Neuronal stem cell (in vitro differentiated cells): ENCODE measurements around the gene FLACC1.
A peak's percentile ranks its signal among the peaks of the same experiment; 100 is the strongest.

Experiments
- DNase-seq: peaks from one replicate; pipeline ENCODE4 v3.0.0-alpha.2; 2013; ENCODE audit warnings: low spot score
- H2AFZ ChIP-seq: one replicate; pipeline ENCODE4 v1.6.1; 2013; ENCODE audit warnings: mild to moderate bottlenecking, low read length, inconsistent platforms
- H2AK5ac ChIP-seq: 2 replicates; pipeline ENCODE4 v1.6.1; 2013; ENCODE audit warnings: low read depth, mild to moderate bottlenecking, inconsistent platforms, low read length, moderate library complexity, mixed read lengths
- H2BK120ac ChIP-seq: 2 replicates; pipeline ENCODE4 v1.6.1; 2013; ENCODE audit warnings: low read depth, mild to moderate bottlenecking, inconsistent platforms, low read length, moderate library complexity, mixed read lengths
- H2BK12ac ChIP-seq: one replicate; pipeline ENCODE4 v1.6.1; 2013; ENCODE audit warnings: low read length, inconsistent platforms
- H2BK15ac ChIP-seq: 2 replicates; pipeline ENCODE4 v1.6.1; 2013; ENCODE audit warnings: mild to moderate bottlenecking, low read length, inconsistent platforms, mixed read lengths
- H2BK5ac ChIP-seq: one replicate; pipeline ENCODE4 v1.6.1; 2013; ENCODE audit warnings: inconsistent platforms, mild to moderate bottlenecking, low read length, moderate library complexity
- H3K14ac ChIP-seq: one replicate; pipeline ENCODE4 v1.6.1; 2013; ENCODE audit warnings: low read length, inconsistent platforms
- H3K18ac ChIP-seq: 2 replicates; pipeline ENCODE4 v1.6.1; 2013; ENCODE audit warnings: low read length, inconsistent platforms
- H3K23ac ChIP-seq: 2 replicates; pipeline ENCODE4 v1.6.1; 2013; ENCODE audit warnings: low read depth, mild to moderate bottlenecking, mixed read lengths, low read length, inconsistent platforms; ENCODE audit not compliant: poor library complexity
- H3K27ac ChIP-seq: replicated peaks from 3 replicates; pipeline ENCODE4 v1.5.1; 2013; ENCODE audit warnings: low read length, inconsistent platforms
- H3K27me3 ChIP-seq, 3 experiments: 2 replicates each; pipeline ENCODE4 v1.6.1; 2013; ENCODE audit warnings: low read length in 3 of 3, mild to moderate bottlenecking in 2 of 3, inconsistent platforms in 1 of 3, low read depth in 1 of 3, mixed read lengths in 1 of 3, moderate library complexity in 1 of 3; ENCODE audit not compliant: control insufficient read depth in 3 of 3, insufficient read depth in 3 of 3
- H3K36me3 ChIP-seq, 2 donors: replicated peaks in 1 of 2; 2 replicates each; pipeline ENCODE4 v1.6.1; 2013; ENCODE audit warnings: low read length in 2 of 2; ENCODE audit not compliant: control insufficient read depth in 2 of 2, insufficient read depth in 2 of 2
- H3K4ac ChIP-seq: 2 replicates; pipeline ENCODE4 v1.6.1; 2013; ENCODE audit warnings: inconsistent platforms, mild to moderate bottlenecking, low read length, moderate library complexity
- H3K4me1 ChIP-seq, 2 donors: 1 replicate in 1 of 2; 2 replicates in 1 of 2; pipeline ENCODE4 v1.6.1; 2013; ENCODE audit warnings: low read length in 2 of 2, low read depth in 1 of 2; ENCODE audit not compliant: control insufficient read depth in 2 of 2, insufficient read depth in 1 of 2
- H3K4me2 ChIP-seq: one replicate; pipeline ENCODE4 v1.6.1; 2013; ENCODE audit warnings: mild to moderate bottlenecking, low read length, inconsistent platforms; ENCODE audit not compliant: insufficient read depth, poor library complexity, severe bottlenecking
- H3K4me3 ChIP-seq, 2 donors: 2 replicates each; pipeline ENCODE4 v1.5.1; 2013; ENCODE audit warnings: low read length in 2 of 2, mild to moderate bottlenecking in 2 of 2, inconsistent platforms in 1 of 2, moderate library complexity in 1 of 2
- H3K79me1 ChIP-seq: one replicate; pipeline ENCODE4 v1.6.1; 2013; ENCODE audit warnings: low read depth, mild to moderate bottlenecking, inconsistent platforms, low read length, moderate library complexity
- H3K9ac ChIP-seq: one replicate; pipeline ENCODE4 v1.6.1; 2013; ENCODE audit warnings: mild to moderate bottlenecking, low read depth, low read length, inconsistent platforms; ENCODE audit not compliant: poor library complexity
- H3K9me3 ChIP-seq, 2 donors: replicated peaks in 1 of 2; 2 replicates each; pipeline versions ENCODE3 to v1.6.1; 2013; ENCODE audit warnings: low read length in 2 of 2, mild to moderate bottlenecking in 2 of 2, inconsistent platforms in 1 of 2, low read depth in 1 of 2, mixed read lengths in 1 of 2, moderate library complexity in 1 of 2; ENCODE audit not compliant: control insufficient read depth in 2 of 2, insufficient read depth in 1 of 2
- H4K8ac ChIP-seq: one replicate; pipeline ENCODE4 v1.6.1; 2013; ENCODE audit warnings: low read depth, mild to moderate bottlenecking, inconsistent platforms, low read length, moderate library complexity
- H4K91ac ChIP-seq: one replicate; pipeline ENCODE4 v1.6.1; 2013; ENCODE audit warnings: low read length, low read depth, mild to moderate bottlenecking, inconsistent platforms; ENCODE audit not compliant: poor library complexity
- WGBS, 2 donors: extraction: QIAGEN DNeasy Blood & Tissue Kit; methylation state at CpG; one replicate each; pipeline ENCODE4 v1.1.7; 2013; ENCODE audit warnings: missing lambda C conversion rate in 2 of 2, mixed read lengths in 1 of 2; ENCODE audit not compliant: insufficient read length in 2 of 2, insufficient replicate concordance in 1 of 2; ENCODE audit errors: extremely low coverage in 2 of 2; 5-methylcytosine and 5-hydroxymethylcytosine counted together

FLACC1 gene

DNA sequence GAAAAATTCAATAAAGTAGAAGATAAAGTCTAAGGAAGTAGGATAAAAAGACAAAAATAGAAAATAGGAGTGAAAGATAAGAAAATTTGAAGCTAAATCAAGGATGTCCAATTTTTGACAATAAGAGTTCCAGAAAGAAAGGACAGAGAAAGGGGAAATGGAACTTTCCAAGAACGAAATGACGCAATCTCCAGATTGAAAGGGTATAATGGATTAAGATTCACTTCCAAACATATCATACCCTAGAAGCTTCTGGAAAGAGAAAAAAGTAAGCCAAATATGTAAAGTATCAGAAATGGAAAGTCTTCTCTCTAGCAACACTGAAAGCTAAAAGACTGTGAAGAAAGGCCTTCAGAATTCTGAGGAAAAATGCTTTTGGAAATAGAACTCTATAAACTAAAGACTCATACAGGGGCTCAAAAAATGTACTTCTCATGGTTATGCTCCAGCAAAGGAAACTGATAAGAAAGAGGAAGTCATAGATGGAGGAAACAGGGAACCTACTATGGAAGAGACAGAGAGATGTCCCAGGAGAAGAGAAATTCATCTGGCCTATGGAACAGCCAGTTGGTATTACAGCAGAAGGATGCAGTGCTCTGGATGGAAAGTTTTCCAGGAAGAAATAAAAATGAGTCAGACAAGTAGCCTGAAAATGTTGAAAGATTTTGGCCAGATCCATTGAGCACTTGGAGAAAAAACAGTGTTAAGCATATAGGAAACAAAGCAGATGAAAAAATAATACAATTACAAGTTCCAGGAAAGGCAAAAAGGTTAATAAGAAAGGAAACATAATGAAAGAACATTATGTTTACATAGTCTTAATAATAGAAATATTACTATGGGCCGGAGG, 76.7 kb downstream of the FLACC1 start:
- no peak overlapping the region for H2BK120ac ChIP-seq
- no CpG with 5 or more reads among the region's 3 CpGs for WGBS, 2 donors
- no peak overlapping the region for H3K4ac ChIP-seq
- DNase-seq: no peak
- no peak overlapping the region for H2BK5ac ChIP-seq
- H4K8ac ChIP-seq: no peak overlapping the region
- H2AK5ac ChIP-seq: no peak overlapping the region
- H3K79me1 ChIP-seq: no peaks in the 10 kb centered on the region
- H3K9me3 ChIP-seq: no peaks in the 10 kb centered on the region
- peaks cover 0 to 19% of the 10 kb centered on the region in 2 donors for H3K36me3 ChIP-seq
- H3K23ac ChIP-seq: no peak overlapping the region
- no peak overlapping the region for H3K4me2 ChIP-seq
- H3K27ac ChIP-seq: no peak overlapping the region
- H3K14ac ChIP-seq: no peak overlapping the region
- H2BK12ac ChIP-seq: no peak overlapping the region
- no peak overlapping the region for H3K18ac ChIP-seq
- H3K9ac ChIP-seq: no peak overlapping the region
- H2AFZ ChIP-seq: no peak overlapping the region
- no peaks in the 10 kb centered on the region for H3K4me1 ChIP-seq
- H4K91ac ChIP-seq: no peak overlapping the region
- H2BK15ac ChIP-seq: no peak overlapping the region
- no peak overlapping the region for H3K4me3 ChIP-seq
- no peaks in the 10 kb centered on the region for H3K27me3 ChIP-seq

DNA sequence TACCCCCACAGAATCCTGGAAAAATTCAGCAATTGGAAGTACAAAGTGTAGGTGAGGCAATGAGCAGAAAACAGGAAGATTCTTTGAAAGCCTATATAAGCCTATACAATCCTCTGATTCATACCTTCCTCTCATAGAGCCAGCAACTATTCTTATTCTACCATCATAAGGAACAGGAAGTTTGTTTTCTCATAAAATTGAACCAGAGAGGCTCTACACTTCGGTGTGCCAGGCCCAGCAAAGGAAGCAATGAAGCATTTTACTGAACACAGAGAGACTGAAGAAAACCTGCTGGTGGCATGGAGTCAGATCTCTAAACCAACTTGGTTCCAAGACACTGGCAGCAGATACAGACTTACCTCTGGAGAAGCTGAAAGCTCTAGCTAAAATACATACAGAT, 78.1 kb downstream of the FLACC1 start:
- no peak overlapping the region for H3K4me2 ChIP-seq
- H3K27ac ChIP-seq: no peak overlapping the region
- H4K91ac ChIP-seq: no peak overlapping the region
- no peak overlapping the region for H2BK120ac ChIP-seq
- no peak overlapping the region for H2AFZ ChIP-seq
- no peak overlapping the region for H4K8ac ChIP-seq
- H3K18ac ChIP-seq: no peak overlapping the region
- no peaks in the 10 kb centered on the region for H3K79me1 ChIP-seq
- DNase-seq: no peak
- H2BK12ac ChIP-seq: no peak overlapping the region
- no peaks in the 10 kb centered on the region for H3K9me3 ChIP-seq
- no peak overlapping the region for H3K4me3 ChIP-seq
- no peaks in the 10 kb centered on the region for H3K27me3 ChIP-seq
- no peak overlapping the region for H3K9ac ChIP-seq
- no peak overlapping the region for H2BK15ac ChIP-seq
- no peak overlapping the region for H2AK5ac ChIP-seq
- H3K4ac ChIP-seq: no peak overlapping the region
- no peak overlapping the region for H3K23ac ChIP-seq
- WGBS, 2 donors: no CpG with 5 or more reads among the region's 1 CpG
- H2BK5ac ChIP-seq: no peak overlapping the region
- H3K4me1 ChIP-seq: no peaks in the 10 kb centered on the region
- no peak overlapping the region for H3K14ac ChIP-seq
- peaks cover 0 to 12% of the 10 kb centered on the region in 2 donors for H3K36me3 ChIP-seq

DNA sequence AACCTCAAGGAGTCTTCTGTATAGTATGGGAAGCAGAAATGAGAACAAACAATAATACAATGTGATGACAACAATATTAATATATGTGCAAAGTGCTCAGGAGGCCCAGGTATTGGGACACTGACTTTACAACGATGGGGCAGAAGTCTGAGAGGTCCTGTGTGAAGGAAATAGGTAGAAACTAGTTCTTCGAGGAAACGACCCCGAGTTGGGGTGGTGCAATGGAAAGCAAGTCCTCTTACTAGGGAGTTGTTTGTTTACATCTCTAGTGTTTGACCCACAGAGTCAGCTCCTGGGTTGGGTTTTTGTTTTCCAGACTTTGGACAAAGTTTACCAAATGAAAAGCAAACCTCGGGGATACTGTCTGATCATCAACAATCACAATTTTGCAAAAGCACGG, 80.6 kb downstream of the FLACC1 start:
- Histone ChIP-seq H2AFZ (no peak overlapping the region), H4K91ac (no peak overlapping the region), H3K27ac (no peak overlapping the region), H3K14ac (no peak overlapping the region), H3K23ac (no peak overlapping the region), H2BK15ac (no peak overlapping the region), H3K4me3 (no peak overlapping the region), H2BK12ac (no peak overlapping the region), H3K27me3 (no peaks in the 10 kb centered on the region), H4K8ac (no peak overlapping the region), H3K4me1 (no peaks in the 10 kb centered on the region), H3K4me2 (no peak overlapping the region), H3K79me1 (no peaks in the 10 kb centered on the region), H2BK5ac (no peak overlapping the region), H3K9me3 (no peaks in the 10 kb centered on the region), H2AK5ac (no peak overlapping the region), H2BK120ac (no peak overlapping the region), H3K9ac (no peak overlapping the region), H3K4ac (no peak overlapping the region), H3K18ac (no peak overlapping the region), H3K36me3 (peaks cover 0 to 16% of the 10 kb centered on the region in 2 donors)
- no CpG with 5 or more reads among the region's 6 CpGs for WGBS, 2 donors
- no peak for DNase-seq

DNA sequence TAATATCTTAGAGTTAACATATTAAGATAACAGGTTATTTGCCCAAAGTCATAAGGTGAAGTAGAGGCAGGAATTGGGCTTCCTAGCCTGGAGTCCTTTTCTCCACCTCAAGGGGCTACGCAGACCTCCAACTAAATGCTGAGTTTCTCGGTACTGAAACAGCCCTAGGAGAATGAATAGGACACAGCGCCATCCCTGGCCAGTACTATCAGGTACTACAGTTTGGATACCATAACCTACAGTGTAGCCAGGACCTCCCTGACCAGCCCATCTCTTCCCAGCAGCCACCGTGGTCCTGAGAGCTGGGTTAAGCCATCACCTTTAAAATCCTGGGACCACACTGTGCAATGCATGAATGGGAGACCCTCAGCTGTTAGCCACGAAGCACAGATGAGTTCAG, 81.2 kb downstream of the FLACC1 start:
- Histone ChIP-seq H3K4me1 (no peaks in the 10 kb centered on the region), H2BK12ac (no peak overlapping the region), H4K91ac (no peak overlapping the region), H3K79me1 (no peaks in the 10 kb centered on the region), H3K4me3 (no peak overlapping the region), H3K27me3 (no peaks in the 10 kb centered on the region), H3K23ac (peak overlapping the region; percentile 68), H4K8ac (no peak overlapping the region), H3K27ac (no peak overlapping the region), H3K14ac (no peak overlapping the region), H3K4me2 (no peak overlapping the region), H2BK120ac (no peak overlapping the region), H2AK5ac (no peak overlapping the region), H3K4ac (no peak overlapping the region), H3K9me3 (no peaks in the 10 kb centered on the region), H2AFZ (no peak overlapping the region), H2BK15ac (no peak overlapping the region), H3K18ac (no peak overlapping the region), H3K9ac (no peak overlapping the region), H2BK5ac (no peak overlapping the region), H3K36me3 (peaks cover 0 to 16% of the 10 kb centered on the region in 2 donors)
- no peak for DNase-seq
- WGBS, 2 donors: no CpG with 5 or more reads among the region's 5 CpGs
